ENCODE results near the gene RNASE4.
"Not testable (repeated sequence)": the region's sequence is repeated elsewhere in the genome, so short reads cannot be mapped to it uniquely, and the experiment has no call there.

Gene RNASE4

GRCh38 chr14:20700965-20701364 lies 16.6 kb downstream of the RNASE4 start:
- not testable (repeated sequence) for DNase-seq

- no peak for DNase-seq
Observed at GRCh38 chr14:20706657-20707355, 22.4 kb downstream of the RNASE4 start.

- no peak for DNase-seq
Observed at GRCh38 chr14:20707622-20708021, 23.3 kb downstream of the RNASE4 start.

GRCh38 chr14:20711261-20711660 lies 26.9 kb downstream of the RNASE4 start:
- DNase-seq, result no peak

GRCh38 chr14:20711685-20712084 lies 27.3 kb downstream of the RNASE4 start:
- no peak for DNase-seq

GRCh38 chr14:20712904-20713303 lies 28.5 kb downstream of the RNASE4 start:
- no peak for DNase-seq

GRCh38 chr14:20714593-20715250 lies 30.4 kb downstream of the RNASE4 start:
- DNase-seq, result peak in 1 of 2 donors; percentile 75

- DNase-seq, result no peak
Observed at GRCh38 chr14:20719777-20720176, 35.4 kb downstream of the RNASE4 start.

GRCh38 chr14:20720741-20721140 lies 36.4 kb downstream of the RNASE4 start:
- DNase-seq, result no peak

GRCh38 chr14:20722016-20722415 lies 37.7 kb downstream of the RNASE4 start:
- DNase-seq, result no peak

- DNase-seq, result no peak
Observed at GRCh38 chr14:20723488-20723887, 39.1 kb downstream of the RNASE4 start.

GRCh38 chr14:20726121-20726520 lies 41.8 kb downstream of the RNASE4 start:
- DNase-seq, result not testable (repeated sequence)

- DNase-seq, result no peak
Observed at GRCh38 chr14:20726531-20726930, 42.2 kb downstream of the RNASE4 start.

- DNase-seq, result no peak
Observed at GRCh38 chr14:20730891-20731290, 46.5 kb downstream of the RNASE4 start.

- no peak for DNase-seq
Observed at GRCh38 chr14:20732477-20732876, 48.1 kb downstream of the RNASE4 start.

GRCh38 chr14:20732979-20733635 lies 48.7 kb downstream of the RNASE4 start:
- no peak for DNase-seq

GRCh38 chr14:20733684-20734429 lies 49.5 kb downstream of the RNASE4 start:
- DNase-seq, result no peak

- no peak for DNase-seq
Observed at GRCh38 chr14:20734430-20734806, 50.1 kb downstream of the RNASE4 start.

- not testable (repeated sequence) for DNase-seq
Observed at GRCh38 chr14:20738292-20738691, 53.9 kb downstream of the RNASE4 start.

- no peak for DNase-seq
Observed at GRCh38 chr14:20742132-20742531, 57.8 kb downstream of the RNASE4 start.

GRCh38 chr14:20743556-20743955 lies 59.2 kb downstream of the RNASE4 start:
- DNase-seq, result no peak

GRCh38 chr14:20745571-20746358 lies 61.4 kb downstream of the RNASE4 start, which contains the start of gene EDDM3A:
TSS of gene EDDM3A (plus strand) at chr14:20745887. CDS start at chr14:20747581, 1,694 bp downstream.
- no peak for DNase-seq
